DMS153 treated with DMSO at 0.1 percent for 48 hours (cell line): ENCODE data around the gene DAZAP1.
"Not testable (repeated sequence)": the region's sequence is repeated elsewhere in the genome, so short reads cannot be mapped to it uniquely, and the experiment has no call there.

Experiments used
- DNase-seq: peaks from one replicate; lab custom pipeline; 2025; ENCODE audit not compliant: unreplicated experiment; lab: John Stamatoyannopoulos, UW

DAZAP1 gene

GRCh38 chr19:1471010-1471514 is 63.7 kb downstream of the DAZAP1 start:
- no peak for DNase-seq

DNA sequence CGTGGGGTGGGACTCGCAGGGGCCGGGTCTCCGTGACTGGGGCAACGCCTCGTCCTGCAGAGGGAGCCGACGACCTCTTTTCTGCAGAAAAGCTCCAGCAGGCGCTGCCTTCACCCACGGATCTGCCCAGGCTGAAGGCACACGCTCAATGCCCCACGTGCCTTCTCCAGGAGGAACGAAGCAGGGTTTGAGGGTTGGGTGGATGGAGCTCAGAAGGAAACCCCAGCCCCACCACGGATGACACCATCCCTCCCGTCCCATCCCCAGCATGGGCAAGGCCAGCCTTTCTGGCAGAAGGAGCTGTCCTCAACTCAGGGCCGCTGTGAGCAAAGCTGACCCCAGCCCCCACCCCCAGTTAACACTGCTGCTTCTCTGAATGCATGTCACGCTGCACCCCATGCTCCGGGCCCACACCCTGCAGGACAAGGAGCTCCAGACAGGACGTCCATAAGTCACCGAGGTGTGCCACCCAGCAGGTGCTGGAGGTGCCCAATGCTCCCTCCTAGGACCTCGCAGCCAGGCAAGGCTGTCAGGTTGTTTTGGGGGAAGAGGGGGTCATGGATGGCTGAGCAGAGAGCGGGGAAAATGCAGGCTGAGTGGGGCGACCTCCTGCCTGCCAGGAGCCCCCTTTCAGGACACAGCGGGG is 64.3 kb downstream of the DAZAP1 start:
- no peak for DNase-seq

- no peak for DNase-seq
These were observed 65.1 kb downstream of the DAZAP1 start for GRCh38 chr19:1472231-1473084.

- no peak for DNase-seq
These were observed 65.9 kb downstream of the DAZAP1 start for GRCh38 chr19:1473085-1473851.

- DNase-seq = no peak
These were observed 66.8 kb downstream of the DAZAP1 start for GRCh38 chr19:1474011-1474764.

GRCh38 chr19:1474765-1475351 is 67.5 kb downstream of the DAZAP1 start:
- DNase-seq = no peak

DNA sequence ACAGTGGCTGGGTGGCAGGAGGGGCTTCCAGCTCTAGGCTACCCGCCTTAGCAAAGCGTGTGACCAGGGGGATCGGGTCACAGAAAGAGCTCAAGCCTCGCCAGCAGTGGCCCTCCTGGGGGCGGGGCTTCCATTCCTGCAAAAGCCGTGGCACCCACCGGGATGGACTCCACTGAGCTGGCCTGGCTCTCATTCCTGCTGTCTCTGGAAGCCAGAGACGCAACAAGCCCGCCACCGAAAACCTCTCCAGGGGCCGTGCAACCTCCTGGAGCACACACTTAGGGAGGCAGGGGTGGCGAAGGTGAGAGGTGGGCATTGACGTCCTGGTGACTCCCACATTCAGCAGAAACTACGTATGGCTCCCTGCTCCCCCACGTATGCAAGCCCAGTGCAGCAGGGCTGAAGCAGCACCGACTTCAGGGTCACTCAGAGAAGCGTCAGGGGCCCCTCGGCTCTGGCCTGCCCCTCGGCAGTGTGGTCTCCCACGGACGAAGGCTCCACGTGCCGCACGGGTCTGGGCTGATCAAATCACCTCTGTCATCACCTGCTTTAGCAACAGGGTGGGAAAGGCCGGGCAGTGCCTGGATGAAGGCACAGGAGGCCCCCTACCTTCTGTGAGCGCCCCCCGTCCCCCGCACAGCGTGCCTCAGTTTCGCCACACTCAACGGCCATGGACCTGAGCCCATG is 68.5 kb downstream of the DAZAP1 start:
- no peak for DNase-seq

DNA sequence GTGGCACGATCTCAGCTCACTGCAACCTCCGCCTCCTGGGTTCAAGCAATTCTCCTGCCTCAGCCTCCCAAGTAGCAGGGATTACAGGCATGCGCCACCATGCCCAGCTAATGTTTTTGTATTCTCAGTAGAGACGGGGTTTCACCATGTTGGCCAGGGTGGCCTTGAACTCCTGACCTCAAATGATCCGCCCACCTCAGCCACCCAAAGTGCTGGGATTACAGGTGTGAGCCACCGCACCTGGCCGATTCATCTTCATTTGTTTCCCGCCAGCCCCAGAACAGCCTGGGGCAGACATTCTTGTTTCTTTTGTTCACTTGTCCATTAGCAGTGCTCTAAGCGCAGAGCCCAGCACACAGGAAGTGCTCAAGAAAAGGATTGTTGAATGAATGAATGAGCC is 69.7 kb downstream of the DAZAP1 start:
- DNase-seq = not testable (repeated sequence)

DNA sequence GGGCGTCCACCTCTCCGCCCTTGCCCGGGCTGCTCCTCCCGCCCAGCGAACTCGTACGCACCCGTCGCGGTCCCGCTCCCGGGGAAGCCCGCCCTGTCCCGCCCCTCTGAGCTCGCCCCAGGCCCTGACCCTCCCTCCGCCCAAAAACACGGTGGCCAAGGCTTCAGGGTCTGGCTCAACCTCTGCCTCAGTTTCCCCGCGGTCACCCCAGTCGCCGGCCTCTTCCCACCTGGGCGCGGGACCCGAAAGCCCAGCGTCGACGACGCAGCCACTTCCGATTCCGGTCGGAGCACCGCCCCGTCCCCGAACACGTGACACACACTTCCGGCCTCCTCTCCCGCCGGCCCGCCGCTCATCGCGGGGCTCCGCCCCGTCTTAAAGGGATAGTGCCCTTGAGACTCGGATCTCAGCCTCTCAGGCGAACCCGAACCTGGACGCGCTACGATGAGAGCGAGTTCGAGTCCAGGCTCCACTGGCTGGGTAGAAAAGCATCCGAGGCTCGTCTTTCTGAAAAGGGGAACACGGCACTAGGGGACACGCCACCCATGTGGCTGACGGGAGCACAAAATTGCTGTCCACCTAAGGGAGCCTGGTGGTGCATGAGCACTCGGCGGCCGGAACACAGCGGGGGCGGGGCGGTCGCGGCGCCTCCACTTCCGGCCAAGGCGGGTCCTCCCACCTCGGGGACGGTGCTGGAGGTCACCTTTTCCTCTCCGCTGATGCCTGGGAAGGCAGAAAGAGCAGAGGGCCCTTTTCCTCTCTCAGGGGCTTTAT is 71.7 kb downstream of the DAZAP1 start, which contains the start of gene C19orf25:
Gene C19orf25 (minus strand): TSS at position 282 of the 774 bp plus-strand sequence. CDS start 312 bp downstream, outside the sequence.
- DNase-seq = peak; percentile 20

- no peak for DNase-seq
These were observed 74.0 kb downstream of the DAZAP1 start for GRCh38 chr19:1481224-1481892.

DNA sequence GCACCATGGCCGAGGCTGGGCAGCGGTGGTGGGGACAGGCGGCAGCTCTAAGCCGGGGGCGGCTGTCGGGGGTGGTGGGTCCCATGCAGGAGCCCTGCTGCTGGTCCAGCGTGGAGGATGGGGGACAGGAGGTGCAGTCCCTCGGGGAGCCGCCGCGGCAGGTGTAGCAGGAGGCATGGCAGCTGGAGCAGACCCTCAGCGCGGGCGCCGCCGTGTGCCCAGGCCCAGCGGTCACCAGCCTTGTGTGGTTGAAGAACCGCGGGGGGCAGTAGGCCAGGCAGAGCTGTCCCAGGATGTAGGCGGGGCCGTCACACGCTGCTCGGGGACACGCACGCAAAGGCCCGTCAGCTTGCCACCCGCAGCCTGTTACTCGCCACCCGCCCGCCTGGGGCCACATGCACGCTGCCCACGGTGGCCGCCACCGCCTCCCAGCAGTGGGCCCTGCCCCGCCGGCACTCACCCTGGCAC is 74.5 kb downstream of the DAZAP1 start:
- no peak for DNase-seq

- DNase-seq = no peak
These were observed 75.2 kb downstream of the DAZAP1 start for GRCh38 chr19:1482361-1483130.

- no peak for DNase-seq
These were observed 76.0 kb downstream of the DAZAP1 start for GRCh38 chr19:1483131-1483978.

DNA sequence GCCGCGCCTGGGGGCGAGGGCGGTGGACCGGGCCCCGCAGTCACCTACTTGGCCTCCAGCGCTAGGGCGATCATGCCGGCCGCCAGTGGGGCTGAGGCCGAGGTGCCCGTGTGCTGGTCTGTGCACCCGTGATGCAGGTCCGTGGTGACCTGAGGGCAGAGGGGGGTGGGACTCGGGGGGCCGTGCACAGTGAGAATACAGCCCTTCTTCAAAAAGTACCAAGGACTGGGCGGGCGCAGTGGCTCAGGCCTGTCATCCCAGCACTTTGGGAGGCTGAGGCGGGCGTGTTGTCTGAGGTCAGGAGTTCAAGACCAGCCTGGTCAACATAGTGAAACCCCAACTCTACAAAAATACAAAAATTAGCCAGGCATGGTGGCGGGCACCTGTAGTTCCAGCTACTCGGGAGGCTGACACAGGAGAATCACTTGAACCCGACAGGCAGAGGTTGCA is 76.6 kb downstream of the DAZAP1 start:
- DNase-seq = no peak
